GM23338 (cell line): ENCODE results near the gene IL22RA1. TPM values are rescaled to one million over a fixed set of nuclear protein-coding genes. Genes with fewer than 3 reads are reported as not detected.

Experiments used
- ATAC-seq: fragments of 200-7000 bp; cut with Tn5 transposase; 3 replicates; pipeline ENCODE4 v1.9.1; 2020
- DNase-seq: peaks from one replicate; pipeline ENCODE4 v3.0.0-alpha.2; 2015; ENCODE audit warnings: low spot score
- H2AFZ ChIP-seq: fragments of 200-600 bp; sonication (generic); 2 replicates; pipeline ENCODE4 v1.8.0; 2016; ENCODE audit warnings: antibody characterized with exemption, mild to moderate bottlenecking, moderate library complexity
- H3F3A ChIP-seq: fragments of 200-600 bp; sonication (generic); replicated peaks from 2 replicates; pipeline ENCODE4 v1.8.0; 2017; ENCODE audit warnings: antibody characterized with exemption, mixed run types, low read depth
- H3K27ac ChIP-seq: fragments of 200-600 bp; sonication (generic); 2 replicates; pipeline ENCODE4 v1.6.1; 2016; ENCODE audit warnings: low read depth
- H3K27me3 ChIP-seq: fragments of 200-600 bp; sonication (generic); 2 replicates; pipeline ENCODE4 v1.8.0; 2016; ENCODE audit warnings: mild to moderate bottlenecking, mixed run types, moderate library complexity; ENCODE audit not compliant: insufficient read depth
- H3K36me3 ChIP-seq: fragments of 200-600 bp; sonication (generic); 2 replicates; pipeline ENCODE4 v1.8.0; 2016; ENCODE audit warnings: mild to moderate bottlenecking; ENCODE audit not compliant: insufficient read depth
- H3K4me1 ChIP-seq: fragments of 200-600 bp; sonication (generic); 2 replicates; pipeline ENCODE4 v1.8.0; 2016; ENCODE audit warnings: mild to moderate bottlenecking, moderate library complexity; ENCODE audit not compliant: insufficient read depth
- H3K4me2 ChIP-seq: fragments of 200-600 bp; sonication (generic); 2 replicates; pipeline ENCODE4 v1.7.1; 2017; ENCODE audit warnings: mixed run types
- H3K4me3 ChIP-seq: fragments of 200-600 bp; sonication (generic); 2 replicates; pipeline ENCODE4 v1.6.1; 2016; ENCODE audit warnings: mixed run types
- H3K79me2 ChIP-seq: fragments of 200-600 bp; sonication (generic); replicated peaks from 2 replicates; pipeline ENCODE4 v1.8.0; 2017; ENCODE audit warnings: mild to moderate bottlenecking; ENCODE audit not compliant: insufficient read depth
- H3K9me2 ChIP-seq: fragments of 200-600 bp; sonication (generic); 2 replicates; pipeline ENCODE4 v1.8.0; 2017; ENCODE audit not compliant: insufficient read depth
- H4K20me1 ChIP-seq: fragments of 200-600 bp; sonication (generic); replicated peaks from 2 replicates; pipeline ENCODE4 v1.8.0; 2017; ENCODE audit warnings: mild to moderate bottlenecking; ENCODE audit not compliant: insufficient read depth
- H3K27ac Mint-ChIP-seq: 2 replicates; pipeline ENCODE4 v1.8.0; 2020; ENCODE audit warnings: inconsistent platforms, mild to moderate bottlenecking, moderate library complexity, mixed read lengths
- H3K27me3 Mint-ChIP-seq: 3 replicates; pipeline ENCODE4 v1.8.0; 2022; ENCODE audit warnings: low read depth, mild to moderate bottlenecking, moderate library complexity, mixed read lengths, inconsistent platforms; ENCODE audit not compliant: insufficient read depth, poor library complexity
- H3K36me3 Mint-ChIP-seq: 3 replicates; pipeline ENCODE4 v1.8.0; 2021; ENCODE audit warnings: low read depth, mild to moderate bottlenecking, inconsistent platforms, moderate library complexity, mixed read lengths
- H3K4me1 Mint-ChIP-seq: 3 replicates; pipeline ENCODE4 v1.8.0; 2020; ENCODE audit warnings: mild to moderate bottlenecking, inconsistent platforms, mixed read lengths
- H3K4me3 Mint-ChIP-seq: 3 replicates; pipeline ENCODE4 v1.8.0; 2021; ENCODE audit warnings: moderate library complexity, mild to moderate bottlenecking, inconsistent platforms, mixed read lengths
- H3K9me3 Mint-ChIP-seq: 3 replicates; pipeline ENCODE4 v1.8.0; 2020; ENCODE audit warnings: moderate library complexity, mild to moderate bottlenecking, inconsistent platforms, mixed read lengths
- CREB1 ChIP-seq: fragments of 250-450 bp; sonication (Bioruptor Pico); IDR thresholded peaks from 2 replicates; pipeline ENCODE4 v1.5.0; 2020; ENCODE audit warnings: low read depth, mild to moderate bottlenecking, moderate library complexity
- EZH2 ChIP-seq: fragments of 200-600 bp; sonication (generic); IDR thresholded peaks from one replicate; pipeline ENCODE4 v1.8.0; 2017; ENCODE audit warnings: antibody characterized with exemption, mild to moderate bottlenecking, low read depth; ENCODE audit not compliant: unreplicated experiment
- JUNB ChIP-seq: IDR thresholded peaks from one replicate; pipeline ENCODE4 v1.6.1; 2016; ENCODE audit warnings: antibody characterized with exemption; ENCODE audit not compliant: unreplicated experiment
- NANOG ChIP-seq: IDR thresholded peaks from 2 replicates; pipeline ENCODE4 v1.6.1; 2016; ENCODE audit warnings: antibody characterized with exemption, borderline replicate concordance
- STAT1 ChIP-seq: IDR thresholded peaks from one replicate; pipeline ENCODE4 v1.6.1; 2016; ENCODE audit warnings: antibody characterized with exemption; ENCODE audit not compliant: unreplicated experiment
- ZNF114 ChIP-seq: fragments of 250-450 bp; sonication (Bioruptor Pico); IDR thresholded peaks from 2 replicates; pipeline ENCODE4 v1.5.0; 2020; ENCODE audit warnings: mild to moderate bottlenecking, moderate library complexity
- polyA plus RNA-seq: library from polyadenylated mRNA; unstranded; fragments of >200 nt; fragmentation: Nextera tagmentation; extraction: Ambion mirVana; gene quantifications from 2 replicates; pipeline ENCODE4 v1.2.1, GENCODE V29; 2016
- total RNA-seq: library from RNA; depleted of rRNA; stranded (reverse); fragments of >200 nt; shearing (Covaris generic); gene quantifications from 2 replicates; pipeline ENCODE4 v1.2.3, GENCODE V29; 2014
- TF ChIP-seq, protein P1 (sequence below): IDR thresholded peaks from 2 replicates; pipeline ENCODE4 v1.6.1; 2016; ENCODE audit warnings: antibody characterized with exemption
- TF ChIP-seq, protein P2 (sequence below): fragments of 250-450 bp; sonication (Bioruptor Pico); IDR thresholded peaks from 2 replicates; pipeline ENCODE4 v1.5.0; 2020; ENCODE audit warnings: mild to moderate bottlenecking, moderate library complexity

The IL22RA1 gene
- total and polyA plus RNA-seq, 2 experiments from 2014 or later, result 0.11 to 0.28 TPM

DNA sequence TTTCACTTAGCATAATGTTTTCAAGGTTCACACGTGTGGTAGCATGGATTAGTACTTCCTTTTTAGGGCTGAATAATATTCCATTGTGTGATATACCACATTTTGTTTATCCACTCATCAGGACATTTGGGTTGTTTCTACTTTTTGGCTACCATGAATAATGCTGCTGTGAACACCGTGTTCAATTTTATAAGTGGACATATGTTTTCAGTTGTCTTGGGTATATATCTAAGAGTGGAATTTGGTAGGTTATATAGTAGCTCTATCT is 3.8 kb downstream of the IL22RA1 start:
- H3K4me3 Mint-ChIP-seq, result no peak overlapping the region

DNA sequence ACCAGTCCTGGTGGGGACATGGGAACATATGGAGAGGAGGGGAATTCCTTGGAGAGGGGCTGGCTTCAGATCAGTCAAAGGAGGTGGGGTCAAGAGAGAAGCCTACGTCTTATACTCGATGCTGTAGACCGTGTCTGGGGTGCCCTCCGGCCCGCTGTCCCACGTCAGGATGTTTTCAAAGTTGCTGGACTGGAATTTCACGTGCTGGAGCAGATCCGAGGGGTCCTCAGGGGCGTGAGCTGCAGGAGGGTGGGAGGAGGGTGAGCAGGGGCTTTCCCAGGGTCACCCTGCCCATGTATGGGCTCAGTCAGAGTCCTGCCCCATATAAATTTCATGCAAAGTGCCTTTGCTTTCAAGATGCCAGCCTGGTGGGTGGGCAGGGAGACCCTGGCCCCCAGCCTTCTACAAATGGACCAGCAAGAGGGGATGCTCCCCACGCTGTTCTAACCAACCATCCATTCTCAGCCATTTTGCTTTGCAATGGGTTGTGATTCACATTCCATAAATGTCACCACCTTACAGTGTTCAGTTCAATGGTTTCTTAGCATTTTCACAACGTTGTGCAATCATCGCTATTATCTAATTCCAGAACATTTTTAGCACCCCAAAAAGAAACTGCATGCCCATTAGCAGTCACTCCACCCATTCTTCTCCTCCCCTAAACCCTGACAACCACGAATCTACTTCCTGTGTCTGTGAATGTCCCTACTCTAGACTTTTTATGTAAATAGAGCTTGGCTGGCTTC is 4.3 kb downstream of the IL22RA1 start:
- Mint-ChIP-seq H3K36me3 (no peaks in the 10 kb centered on the region), H3K4me3 (no peak overlapping the region), H3K4me1 (no peaks in the 10 kb centered on the region), H3K9me3 (no peaks in the 10 kb centered on the region), H3K27me3 (peaks cover 9% of the 10 kb centered on the region), H3K27ac (no peak overlapping the region)
- Histone ChIP-seq H3K9me2 (no peaks in the 10 kb centered on the region), H3K36me3 (no peaks in the 10 kb centered on the region), H4K20me1 (no peaks in the 10 kb centered on the region), H3K4me3 (no peak overlapping the region), H3K27me3 (no peaks in the 10 kb centered on the region), H3F3A (no peaks in the 10 kb centered on the region), H3K79me2 (no peaks in the 10 kb centered on the region), H3K4me1 (no peaks in the 10 kb centered on the region), H3K4me2 (no peak overlapping the region), H2AFZ (no peak overlapping the region), H3K27ac (no peak overlapping the region)
- TF ChIP-seq, protein P1, sequence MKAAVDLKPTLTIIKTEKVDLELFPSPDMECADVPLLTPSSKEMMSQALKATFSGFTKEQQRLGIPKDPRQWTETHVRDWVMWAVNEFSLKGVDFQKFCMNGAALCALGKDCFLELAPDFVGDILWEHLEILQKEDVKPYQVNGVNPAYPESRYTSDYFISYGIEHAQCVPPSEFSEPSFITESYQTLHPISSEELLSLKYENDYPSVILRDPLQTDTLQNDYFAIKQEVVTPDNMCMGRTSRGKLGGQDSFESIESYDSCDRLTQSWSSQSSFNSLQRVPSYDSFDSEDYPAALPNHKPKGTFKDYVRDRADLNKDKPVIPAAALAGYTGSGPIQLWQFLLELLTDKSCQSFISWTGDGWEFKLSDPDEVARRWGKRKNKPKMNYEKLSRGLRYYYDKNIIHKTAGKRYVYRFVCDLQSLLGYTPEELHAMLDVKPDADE, result no peak
- TF ChIP-seq, protein P2, sequence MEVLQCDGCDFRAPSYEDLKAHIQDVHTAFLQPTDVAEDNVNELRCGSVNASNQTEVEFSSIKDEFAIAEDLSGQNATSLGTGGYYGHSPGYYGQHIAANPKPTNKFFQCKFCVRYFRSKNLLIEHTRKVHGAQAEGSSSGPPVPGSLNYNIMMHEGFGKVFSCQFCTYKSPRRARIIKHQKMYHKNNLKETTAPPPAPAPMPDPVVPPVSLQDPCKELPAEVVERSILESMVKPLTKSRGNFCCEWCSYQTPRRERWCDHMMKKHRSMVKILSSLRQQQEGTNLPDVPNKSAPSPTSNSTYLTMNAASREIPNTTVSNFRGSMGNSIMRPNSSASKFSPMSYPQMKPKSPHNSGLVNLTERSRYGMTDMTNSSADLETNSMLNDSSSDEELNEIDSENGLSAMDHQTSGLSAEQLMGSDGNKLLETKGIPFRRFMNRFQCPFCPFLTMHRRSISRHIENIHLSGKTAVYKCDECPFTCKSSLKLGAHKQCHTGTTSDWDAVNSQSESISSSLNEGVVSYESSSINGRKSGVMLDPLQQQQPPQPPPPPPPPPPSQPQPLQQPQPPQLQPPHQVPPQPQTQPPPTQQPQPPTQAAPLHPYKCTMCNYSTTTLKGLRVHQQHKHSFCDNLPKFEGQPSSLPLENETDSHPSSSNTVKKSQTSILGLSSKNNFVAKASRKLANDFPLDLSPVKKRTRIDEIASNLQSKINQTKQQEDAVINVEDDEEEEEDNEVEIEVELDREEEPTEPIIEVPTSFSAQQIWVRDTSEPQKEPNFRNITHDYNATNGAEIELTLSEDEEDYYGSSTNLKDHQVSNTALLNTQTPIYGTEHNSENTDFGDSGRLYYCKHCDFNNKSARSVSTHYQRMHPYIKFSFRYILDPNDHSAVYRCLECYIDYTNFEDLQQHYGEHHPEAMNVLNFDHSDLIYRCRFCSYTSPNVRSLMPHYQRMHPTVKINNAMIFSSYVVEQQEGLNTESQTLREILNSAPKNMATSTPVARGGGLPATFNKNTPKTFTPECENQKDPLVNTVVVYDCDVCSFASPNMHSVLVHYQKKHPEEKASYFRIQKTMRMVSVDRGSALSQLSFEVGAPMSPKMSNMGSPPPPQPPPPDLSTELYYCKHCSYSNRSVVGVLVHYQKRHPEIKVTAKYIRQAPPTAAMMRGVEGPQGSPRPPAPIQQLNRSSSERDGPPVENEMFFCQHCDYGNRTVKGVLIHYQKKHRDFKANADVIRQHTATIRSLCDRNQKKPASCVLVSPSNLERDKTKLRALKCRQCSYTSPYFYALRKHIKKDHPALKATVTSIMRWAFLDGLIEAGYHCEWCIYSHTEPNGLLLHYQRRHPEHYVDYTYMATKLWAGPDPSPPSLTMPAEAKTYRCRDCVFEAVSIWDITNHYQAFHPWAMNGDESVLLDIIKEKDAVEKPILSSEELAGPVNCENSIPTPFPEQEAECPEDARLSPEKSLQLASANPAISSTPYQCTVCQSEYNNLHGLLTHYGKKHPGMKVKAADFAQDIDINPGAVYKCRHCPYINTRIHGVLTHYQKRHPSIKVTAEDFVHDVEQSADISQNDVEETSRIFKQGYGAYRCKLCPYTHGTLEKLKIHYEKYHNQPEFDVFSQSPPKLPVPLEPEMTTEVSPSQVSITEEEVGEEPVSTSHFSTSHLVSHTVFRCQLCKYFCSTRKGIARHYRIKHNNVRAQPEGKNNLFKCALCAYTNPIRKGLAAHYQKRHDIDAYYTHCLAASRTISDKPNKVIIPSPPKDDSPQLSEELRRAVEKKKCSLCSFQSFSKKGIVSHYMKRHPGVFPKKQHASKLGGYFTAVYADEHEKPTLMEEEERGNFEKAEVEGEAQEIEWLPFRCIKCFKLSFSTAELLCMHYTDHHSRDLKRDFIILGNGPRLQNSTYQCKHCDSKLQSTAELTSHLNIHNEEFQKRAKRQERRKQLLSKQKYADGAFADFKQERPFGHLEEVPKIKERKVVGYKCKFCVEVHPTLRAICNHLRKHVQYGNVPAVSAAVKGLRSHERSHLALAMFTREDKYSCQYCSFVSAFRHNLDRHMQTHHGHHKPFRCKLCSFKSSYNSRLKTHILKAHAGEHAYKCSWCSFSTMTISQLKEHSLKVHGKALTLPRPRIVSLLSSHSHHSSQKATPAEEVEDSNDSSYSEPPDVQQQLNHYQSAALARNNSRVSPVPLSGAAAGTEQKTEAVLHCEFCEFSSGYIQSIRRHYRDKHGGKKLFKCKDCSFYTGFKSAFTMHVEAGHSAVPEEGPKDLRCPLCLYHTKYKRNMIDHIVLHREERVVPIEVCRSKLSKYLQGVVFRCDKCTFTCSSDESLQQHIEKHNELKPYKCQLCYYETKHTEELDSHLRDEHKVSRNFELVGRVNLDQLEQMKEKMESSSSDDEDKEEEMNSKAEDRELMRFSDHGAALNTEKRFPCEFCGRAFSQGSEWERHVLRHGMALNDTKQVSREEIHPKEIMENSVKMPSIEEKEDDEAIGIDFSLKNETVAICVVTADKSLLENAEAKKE (CRISPR knock-in tag), result no peak
- no peak for DNase-seq
- no peak for ATAC-seq

More for the DNA sequence above, 3.8 kb downstream of the IL22RA1 start:
- Mint-ChIP-seq H3K27ac (no peak overlapping the region), H3K4me1 (no peaks in the 10 kb centered on the region; the same call in 2 of the 3 replicates), H3K9me3 (no peaks in the 10 kb centered on the region), H3K36me3 (no peaks in the 10 kb centered on the region), H3K27me3 (peaks cover 9% of the 10 kb centered on the region)
- no peak for ATAC-seq
- no peak overlapping the region for H3K4me2 ChIP-seq
- H3K27ac ChIP-seq, result no peak overlapping the region
- no peak overlapping the region for H2AFZ ChIP-seq
- no peaks in the 10 kb centered on the region for H3F3A ChIP-seq
- no peaks in the 10 kb centered on the region for H3K79me2 ChIP-seq
- no peaks in the 10 kb centered on the region for H3K36me3 ChIP-seq
- no peak for TF ChIP-seq STAT1
- no peak for TF ChIP-seq NANOG
- no peak for TF ChIP-seq ZNF114 (CRISPR knock-in tag)
- no peak for TF ChIP-seq EZH2
- no peak for TF ChIP-seq JUNB
- no peak for TF ChIP-seq CREB1 (CRISPR knock-in tag)
- H3K4me3 ChIP-seq, result no peak overlapping the region
- H4K20me1 ChIP-seq, result no peaks in the 10 kb centered on the region
- no peaks in the 10 kb centered on the region for H3K4me1 ChIP-seq
- no peaks in the 10 kb centered on the region for H3K9me2 ChIP-seq
- DNase-seq, result no peak
- no peaks in the 10 kb centered on the region for H3K27me3 ChIP-seq
